K562 (cell line): Measurements from ENCODE around the gene SLC26A11. TPM values are rescaled to one million over a fixed set of nuclear protein-coding genes. Genes with fewer than 3 reads are reported as not detected.
A peak's percentile ranks its signal among the peaks of the same experiment; 100 is the strongest.

ENCODE experiments used
- ATAC-seq: fragments of 200-7000 bp; cut with Tn5 transposase; 3 replicates; pipeline ENCODE4 v1.9.1; 2020; ENCODE audit warnings: moderate library complexity
- BruUV-seq: library from RNA; stranded (reverse); fragments of 400-500 nt; replicated peaks from 2 replicates; lab custom pipeline; 2021; lab: Mats Ljungman, UMichigan
- CTCF ChIA-PET: fragments of 300-600 bp; formaldehyde crosslinking; extraction: SDS; loops from one replicate; lab custom pipeline; 2021; ENCODE audit warnings: low intra/inter-chr PET ratio; lab: Yijun Ruan, JAX
- POLR2A ChIA-PET: fragments of 300-600, 350-650 bp; sonication (Branson Sonifier 250); formaldehyde crosslinking; extraction: SDS; loops from one replicate; lab custom pipeline; 2021; ENCODE audit warnings: antibody characterized with exemption, inconsistent platforms; lab: Yijun Ruan, JAX
- DNase-seq, 4 experiments: peaks; one replicate each; pipeline versions ENCODE4 v3.0.0 to v3.0.0-alpha.2; 2011 to 2018; ENCODE audit warnings: low spot score in 3 of 4, mixed read lengths in 3 of 4; ENCODE audit errors: extremely low read depth in 1 of 4
- FAIRE-seq: peaks from 2 replicates; lab custom pipeline; 2011; peaks lifted over from hg19 to GRCh38; lab: Jason Lieb, UNC
- H2AFZ ChIP-seq: 2 replicates; pipeline ENCODE4 v1.6.0; 2011; ENCODE audit warnings: low read depth, low read length, control low read depth, inconsistent platforms
- H3K27ac ChIP-seq: fragments of 200-600 bp; 3 replicates; pipeline ENCODE4 v1.8.0; 2011; ENCODE audit warnings: low read depth, mild to moderate bottlenecking, control low read depth, inconsistent platforms, low read length, moderate library complexity, mixed read lengths; ENCODE audit errors: extremely low read depth
- H3K27me3 ChIP-seq, 2 experiments: fragments of 300-600 bp in 1 of 2; 2 replicates in 1 of 2; 3 replicates in 1 of 2; pipeline versions ENCODE4 v1.6.0 to v1.8.0; 2011; ENCODE audit warnings: inconsistent platforms in 2 of 2, low read length in 2 of 2, mild to moderate bottlenecking in 1 of 2, mixed read lengths in 1 of 2, moderate library complexity in 1 of 2; ENCODE audit not compliant: control insufficient read depth in 2 of 2, insufficient read depth in 2 of 2
- H3K36me3 ChIP-seq: fragments of 300-600 bp; 3 replicates; pipeline ENCODE4 v1.8.0; 2011; ENCODE audit warnings: mild to moderate bottlenecking, low read length, inconsistent platforms; ENCODE audit not compliant: control insufficient read depth, insufficient read depth
- H3K4me1 ChIP-seq, 2 experiments: fragments of 200-600 bp in 1 of 2; replicated peaks in 1 of 2; 2 replicates in 1 of 2; 3 replicates in 1 of 2; pipeline versions ENCODE4 v1.5.1 to v1.8.0; 2011; ENCODE audit warnings: inconsistent platforms in 2 of 2, low read length in 2 of 2, mild to moderate bottlenecking in 1 of 2, mixed read lengths in 1 of 2, moderate library complexity in 1 of 2; ENCODE audit not compliant: control insufficient read depth in 2 of 2, insufficient read depth in 2 of 2
- H3K4me2 ChIP-seq: 2 replicates; pipeline ENCODE4 v1.6.1; 2011; ENCODE audit warnings: low read length, control low read depth, inconsistent platforms, mixed read lengths; ENCODE audit not compliant: insufficient read depth
- H3K4me3 ChIP-seq: fragments of 200-600 bp; sonication (generic), shearing (Covaris generic); 2 replicates; pipeline ENCODE4 v1.5.1; 2016; ENCODE audit warnings: control low read depth, inconsistent platforms
- H3K79me2 ChIP-seq: fragments of 200-600 bp; 3 replicates; pipeline ENCODE4 v1.8.0; 2011; ENCODE audit warnings: low read length, inconsistent platforms; ENCODE audit not compliant: control insufficient read depth, insufficient read depth
- H3K9ac ChIP-seq, 2 experiments: 2 replicates each; pipeline versions ENCODE4 v1.6.0 to v1.6.1; 2011; ENCODE audit warnings: low read depth in 2 of 2, low read length in 2 of 2, control low read depth in 1 of 2, inconsistent platforms in 1 of 2, mild to moderate bottlenecking in 1 of 2, mixed read lengths in 1 of 2; ENCODE audit not compliant: insufficient read depth in 1 of 2
- H3K9me1 ChIP-seq: one replicate; pipeline ENCODE4 v1.6.0; 2011; ENCODE audit warnings: inconsistent platforms, mild to moderate bottlenecking, low read length, moderate library complexity; ENCODE audit not compliant: control insufficient read depth, insufficient read depth
- H3K9me3 ChIP-seq: replicated peaks from 2 replicates; pipeline ENCODE4 v1.5.1; 2011; ENCODE audit warnings: low read depth, low read length, inconsistent platforms; ENCODE audit not compliant: control insufficient read depth, insufficient read depth
- H4K20me1 ChIP-seq: replicated peaks from 2 replicates; pipeline ENCODE4 v1.6.1; 2011; ENCODE audit warnings: low read length, inconsistent platforms, mixed read lengths; ENCODE audit not compliant: control insufficient read depth, insufficient read depth
- CXXC5 ChIP-seq: fragments of 250-450 bp; sonication (Bioruptor Pico); IDR thresholded peaks from 2 replicates; pipeline ENCODE4 v1.8.0; 2022; ENCODE audit warnings: inconsistent platforms, mild to moderate bottlenecking, moderate library complexity
- MTA1 ChIP-seq: fragments of 450-650 bp; IDR thresholded peaks from 2 replicates; pipeline ENCODE4 v1.6.1; 2017; ENCODE audit warnings: borderline replicate concordance
- MTF1 ChIP-seq: fragments of 250-450 bp; sonication (Bioruptor Pico); IDR thresholded peaks from 2 replicates; pipeline ENCODE4 v1.9.0; 2021; ENCODE audit warnings: moderate library complexity, mild to moderate bottlenecking, inconsistent platforms, borderline replicate concordance
- POLR2G ChIP-seq: fragments of 200-400 bp; formaldehyde crosslinking; IDR thresholded peaks from 2 replicates; pipeline ENCODE4 v1.6.1; 2017; ENCODE audit warnings: low read depth, mild to moderate bottlenecking, antibody characterized with exemption, low read length, moderate library complexity
- RBFOX2 ChIP-seq: fragments of 200-400 bp; formaldehyde crosslinking; IDR thresholded peaks from 2 replicates; pipeline ENCODE4 v1.6.1; 2017; ENCODE audit warnings: low read depth, mild to moderate bottlenecking, low read length, moderate library complexity
- RFX5 ChIP-seq: IDR thresholded peaks from 2 replicates; pipeline ENCODE4 v1.6.1; 2011; ENCODE audit warnings: low read depth, mild to moderate bottlenecking, improper control_type of control experiment, low read length
- SETDB1 ChIP-seq: IDR thresholded peaks from one replicate; pipeline ENCODE4 v1.6.1; 2012; ENCODE audit warnings: low read length, control low read depth, inconsistent platforms
- SRSF7 ChIP-seq: fragments of 200-400 bp; formaldehyde crosslinking; optimal IDR thresholded peaks from 2 replicates; pipeline ENCODE3; 2017; ENCODE audit warnings: mild to moderate bottlenecking, low read depth, low read length
- WGBS: fragments of 100-300 bp; shearing (Covaris generic); methylation state at CpG from one replicate; pipeline ENCODE4 v1.1.6; 2016; ENCODE audit warnings: low coverage, mixed read lengths; ENCODE audit not compliant: insufficient coverage; ENCODE audit errors: missing lambda C conversion rate; 5-methylcytosine and 5-hydroxymethylcytosine counted together
- in situ Hi-C: fragments of 300-500 bp; cut with MboI; formaldehyde crosslinking; loops from 4 replicates; pipeline ENCODE4 v1.15.0; 2018; ENCODE audit warnings: inconsistent platforms, mixed read lengths
- intact Hi-C: fragments of 100-400 bp; cut with micrococcal nuclease; formaldehyde crosslinking; loops from 2 replicates; pipeline ENCODE4 v1.14.2; 2022
- polyA plus RNA-seq, 8 experiments: library from polyadenylated mRNA; depleted of rRNA in 4 of 8; stranded (reverse) in 5 of 8; unstranded in 3 of 8; fragments of >200 nt; fragmentation: Nextera tagmentation in 2 of 8; fragmentation: Illumina TruSeq in 1 of 8; extraction: Ambion mirVana in 2 of 8; extraction: Trizol in 1 of 8; gene quantifications; 2 replicates each; pipeline versions ENCODE4 v1.2.1 to v1.2.3, GENCODE V29; 2011 to 2014; ENCODE audit warnings: inconsistent platforms in 1 of 8, missing spikeins in 1 of 8
- total RNA-seq, 7 experiments: library from RNA; depleted of rRNA in 6 of 7; stranded (reverse); fragments of >200 nt in 6 of 7; fragmentation: Illumina TruSeq in 2 of 7; extraction: Trizol in 2 of 7; gene quantifications; 2 replicates each; pipeline versions ENCODE4 v1.2.1 to v1.2.3, GENCODE V29; 2011 to 2021; ENCODE audit warnings: low replicate concordance in 1 of 7

SLC26A11 gene
- total and polyA plus RNA-seq, 9 of the 15 experiments (the other 6 are each of a cell fraction or from before 2014, with no cell fraction given), result 0.06 to 3.1 (median 1.2) TPM; not detected in 1

DNA sequence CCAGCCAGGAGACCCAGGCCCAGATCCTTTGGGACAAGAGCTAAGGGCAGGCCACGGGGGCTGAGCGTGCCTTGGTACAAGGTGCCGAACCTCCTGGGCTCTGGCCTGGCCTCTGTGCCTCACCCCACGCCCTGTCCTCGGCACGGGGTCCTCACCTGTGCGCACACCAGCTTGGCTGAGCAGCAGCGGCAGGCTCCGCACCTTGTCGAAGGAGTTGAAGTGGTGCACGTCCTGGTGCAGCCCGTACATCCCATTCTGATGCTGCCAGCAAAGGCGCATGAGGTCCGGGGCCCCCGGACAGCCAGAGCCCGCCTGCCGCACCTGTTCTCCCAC, 5.4 kb upstream of the SLC26A11 start:
- Histone ChIP-seq H3K9me3 (no peaks in the 10 kb centered on the region), H3K27ac (no peak overlapping the region), H2AFZ (no peak overlapping the region), H3K4me1 (peaks cover 7 to 33% of the 10 kb centered on the region in 2 experiments; a peak in 4 of 5 replicates), H3K79me2 (peaks cover 3% of the 10 kb centered on the region; the same call in 1 of the 3 replicates), H3K4me3 (no peak overlapping the region), H3K9me1 (no peaks in the 10 kb centered on the region), H3K36me3 (peaks cover 38% of the 10 kb centered on the region; the same call in 1 of the 3 replicates), H4K20me1 (0 out of 2 replicates have a peak, but pooled peaks cover 7% of the 10 kb centered on the region), H3K9ac (no peak overlapping the region), H3K4me2 (no peak overlapping the region), H3K27me3 (no peaks in the 10 kb centered on the region)
- WGBS, result 85% methylated on average over 14 of the region's 17 CpGs
- CTCF ChIA-PET, result no interaction called here
- no TSS peak for BruUV-seq
- no peak for DNase-seq
- POLR2A ChIA-PET, result no interaction called here
- FAIRE-seq, result no peak
- no peak for TF ChIP-seq MTF1 (CRISPR knock-in tag)
- no peak for TF ChIP-seq RFX5
- no peak for TF ChIP-seq SRSF7
- TF ChIP-seq CXXC5, result no peak
- 0 out of 2 replicates have a peak, but pooled peaks have one; percentile 15 for TF ChIP-seq RBFOX2
- no peak for TF ChIP-seq MTA1
- TF ChIP-seq SETDB1, result no peak
- TF ChIP-seq POLR2G, result peak; percentile 40; the same call in 1 of the 2 replicates
- ATAC-seq, result no peak
- in situ Hi-C loops, result no loop called here
- intact Hi-C loops, result no loop called here
